ENCODE data around the gene TSPAN7. TPM values are rescaled to one million over a fixed set of nuclear protein-coding genes. Genes with fewer than 3 reads are reported as not detected.

TSPAN7 gene
- total RNA-seq, 1 experiment from 2014 or later, result 1.7 TPM

- Histone ChIP-seq H3K36me3 (ENCODE audit: control insufficient read depth, insufficient read depth, low read length) (no peaks in the 10 kb centered on the region), H3K4me3 (ENCODE audit: low read depth, low read length) (no peak overlapping the region), H3K27me3 (replicated peaks; ENCODE audit: control insufficient read depth, insufficient read depth, low read length) (no peaks in the 10 kb centered on the region), H3K4me1 (peaks cover 16% of the 10 kb centered on the region), H3K9me3 (no peaks in the 10 kb centered on the region)
- Mint-ChIP-seq H3K27ac (ENCODE audit: unreplicated experiment) (no peak overlapping the region), H3K27me3 (ENCODE audit: insufficient read depth, unreplicated experiment) (no peaks in the 10 kb centered on the region), H3K4me3 (ENCODE audit: unreplicated experiment) (no peak overlapping the region), H3K4me1 (ENCODE audit: low read depth, unreplicated experiment) (peaks cover 23% of the 10 kb centered on the region), H3K36me3 (ENCODE audit: insufficient read depth, unreplicated experiment) (no peaks in the 10 kb centered on the region), H3K9me3 (ENCODE audit: unreplicated experiment) (no peaks in the 10 kb centered on the region)
- POLR2A ChIA-PET, result no interaction called here
- no peak for DNase-seq
- intact Hi-C loops (cut with micrococcal nuclease; ENCODE audit: unreplicated experiment), result no loop called here
- no TSS peak for BruUV-seq (replicated peaks)
- no peak for TF ChIP-seq CTCF (IDR thresholded peaks at IDR 0.05; ENCODE audit: insufficient read depth in 1 of 2, low read depth in 1 of 2, low read length in 1 of 2, severe bottlenecking in 1 of 2, unreplicated experiment in 1 of 2)
- CTCF ChIA-PET, result no interaction called here
Observed at GRCh38 chrX:38639730-38640129, 78.4 kb downstream of the TSPAN7 start.

DNA sequence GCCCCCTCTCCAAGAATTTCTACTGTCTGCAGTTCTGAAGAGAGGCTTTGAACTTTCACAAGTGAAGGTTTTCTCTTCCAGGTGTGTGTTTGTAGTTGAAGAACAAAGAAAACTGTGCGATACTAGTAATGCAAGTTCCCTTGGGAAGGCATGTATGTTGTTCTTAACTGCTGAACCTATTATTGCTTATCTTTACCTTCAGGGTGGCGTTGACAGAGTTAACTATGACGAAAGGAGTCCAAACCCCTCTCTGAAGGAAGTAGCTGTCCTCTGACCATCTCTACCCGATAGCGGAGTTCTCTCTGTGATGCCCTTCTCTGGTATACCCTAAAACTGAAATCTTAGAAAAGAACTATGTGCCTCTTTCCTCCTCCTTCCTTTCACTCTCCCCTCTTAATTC is 79.9 kb downstream of the TSPAN7 start:
- Mint-ChIP-seq H3K27ac (ENCODE audit: unreplicated experiment) (no peak overlapping the region), H3K4me3 (ENCODE audit: unreplicated experiment) (no peak overlapping the region), H3K4me1 (ENCODE audit: low read depth, unreplicated experiment) (peaks cover 23% of the 10 kb centered on the region), H3K27me3 (ENCODE audit: insufficient read depth, unreplicated experiment) (no peaks in the 10 kb centered on the region), H3K36me3 (ENCODE audit: insufficient read depth, unreplicated experiment) (no peaks in the 10 kb centered on the region), H3K9me3 (ENCODE audit: unreplicated experiment) (no peaks in the 10 kb centered on the region)
- H3K4me1 ChIP-seq, result peaks cover 16% of the 10 kb centered on the region
- no peaks in the 10 kb centered on the region for H3K36me3 ChIP-seq (ENCODE audit: control insufficient read depth, insufficient read depth, low read length)
- TF ChIP-seq CTCF (IDR thresholded peaks at IDR 0.05; ENCODE audit: insufficient read depth in 1 of 2, low read depth in 1 of 2, low read length in 1 of 2, severe bottlenecking in 1 of 2, unreplicated experiment in 1 of 2), result no peak
- intact Hi-C loops (cut with micrococcal nuclease; ENCODE audit: unreplicated experiment), result no loop called here
- BruUV-seq (replicated peaks), result no TSS peak
- no peak overlapping the region for H3K4me3 ChIP-seq (ENCODE audit: low read depth, low read length)
- POLR2A ChIA-PET, result no interaction called here
- peak in 1 of 2 experiments; percentile 3 for DNase-seq
- H3K9me3 ChIP-seq, result no peaks in the 10 kb centered on the region
- CTCF ChIA-PET, result no interaction called here
- no peaks in the 10 kb centered on the region for H3K27me3 ChIP-seq (replicated peaks; ENCODE audit: control insufficient read depth, insufficient read depth, low read length)

DNA sequence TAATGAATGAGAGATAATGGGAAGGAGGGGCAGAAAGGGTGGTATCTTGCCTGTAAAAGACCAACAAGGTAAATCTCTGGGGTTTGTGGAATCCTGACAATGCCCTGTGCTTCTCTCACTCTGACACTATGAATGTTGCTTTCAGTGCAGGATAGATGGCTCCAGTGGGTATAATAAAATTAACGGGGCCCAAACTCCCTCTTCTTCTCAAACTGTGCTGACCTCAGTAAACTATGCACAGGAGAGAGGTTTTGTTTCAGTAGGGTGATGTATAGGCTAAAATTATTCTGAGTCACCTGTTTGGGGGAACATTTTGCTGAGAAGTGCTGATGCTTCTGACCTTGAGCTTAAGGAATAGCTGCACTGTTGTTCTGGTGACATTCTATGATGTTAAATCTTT is 82.6 kb downstream of the TSPAN7 start:
- Mint-ChIP-seq H3K27me3 (ENCODE audit: insufficient read depth, unreplicated experiment) (no peaks in the 10 kb centered on the region), H3K9me3 (ENCODE audit: unreplicated experiment) (no peaks in the 10 kb centered on the region), H3K27ac (ENCODE audit: unreplicated experiment) (no peak overlapping the region), H3K36me3 (ENCODE audit: insufficient read depth, unreplicated experiment) (no peaks in the 10 kb centered on the region), H3K4me1 (ENCODE audit: low read depth, unreplicated experiment) (peaks cover 23% of the 10 kb centered on the region), H3K4me3 (ENCODE audit: unreplicated experiment) (no peak overlapping the region)
- CTCF ChIA-PET, result no interaction called here
- DNase-seq, result no peak
- BruUV-seq (replicated peaks), result no TSS peak
- no peak for TF ChIP-seq CTCF (IDR thresholded peaks at IDR 0.05; ENCODE audit: insufficient read depth in 1 of 2, low read depth in 1 of 2, low read length in 1 of 2, severe bottlenecking in 1 of 2, unreplicated experiment in 1 of 2)
- intact Hi-C loops (cut with micrococcal nuclease; ENCODE audit: unreplicated experiment), result no loop called here
- Histone ChIP-seq H3K4me3 (ENCODE audit: low read depth, low read length) (no peak overlapping the region), H3K27me3 (replicated peaks; ENCODE audit: control insufficient read depth, insufficient read depth, low read length) (no peaks in the 10 kb centered on the region), H3K9me3 (no peaks in the 10 kb centered on the region), H3K36me3 (ENCODE audit: control insufficient read depth, insufficient read depth, low read length) (no peaks in the 10 kb centered on the region), H3K4me1 (peaks cover 9% of the 10 kb centered on the region; the same call in 1 of the 2 replicates)
- POLR2A ChIA-PET, result no interaction called here

All from Caco-2 (cell line).